Measurements from ENCODE around the gene TRAM2. TPM values are rescaled to one million over a fixed set of nuclear protein-coding genes. Genes with fewer than 3 reads are reported as not detected.

TRAM2 gene
- total and polyA plus RNA-seq, 10 of the 15 experiments (the other 5 are each of a cell fraction or from before 2014, with no cell fraction given): 2.5 to 15.0 (median 11.0) TPM

DNA sequence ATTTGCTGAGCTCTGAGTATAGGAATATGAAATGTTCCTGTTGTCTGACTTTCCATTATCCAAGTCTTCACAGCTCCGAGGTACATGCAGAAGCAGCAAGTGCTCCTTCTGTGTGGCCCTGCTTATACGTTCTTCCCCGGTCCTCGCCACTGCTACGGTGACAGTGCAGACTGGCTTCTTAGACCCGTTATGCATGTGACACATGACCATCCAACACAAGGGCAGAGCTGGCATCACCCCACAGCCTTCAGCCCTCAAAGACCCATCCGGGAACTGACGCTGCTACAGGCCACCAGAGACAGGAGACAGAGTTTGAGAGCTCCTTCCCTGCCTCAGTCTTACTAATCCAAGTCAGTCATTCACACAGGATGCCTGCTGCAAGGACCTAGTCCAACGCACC, 70.4 kb downstream of the TRAM2 start (continued):
- TF ChIP-seq, protein P1, sequence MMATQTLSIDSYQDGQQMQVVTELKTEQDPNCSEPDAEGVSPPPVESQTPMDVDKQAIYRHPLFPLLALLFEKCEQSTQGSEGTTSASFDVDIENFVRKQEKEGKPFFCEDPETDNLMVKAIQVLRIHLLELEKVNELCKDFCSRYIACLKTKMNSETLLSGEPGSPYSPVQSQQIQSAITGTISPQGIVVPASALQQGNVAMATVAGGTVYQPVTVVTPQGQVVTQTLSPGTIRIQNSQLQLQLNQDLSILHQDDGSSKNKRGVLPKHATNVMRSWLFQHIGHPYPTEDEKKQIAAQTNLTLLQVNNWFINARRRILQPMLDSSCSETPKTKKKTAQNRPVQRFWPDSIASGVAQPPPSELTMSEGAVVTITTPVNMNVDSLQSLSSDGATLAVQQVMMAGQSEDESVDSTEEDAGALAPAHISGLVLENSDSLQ (IDR thresholded peaks at IDR 0.05): no peak
- TF ChIP-seq TAF1 (IDR thresholded peaks at IDR 0.05; ENCODE audit: borderline replicate concordance, low read depth, low read length): no peak
- no peak for TF ChIP-seq BRCA1 (IDR thresholded peaks at IDR 0.05; ENCODE audit: low read depth, low read length)
- TF ChIP-seq FOS (IDR thresholded peaks at IDR 0.05; ENCODE audit: borderline replicate concordance, extremely low read depth, insufficient read length): no peak
- no peak for TF ChIP-seq MTA3 (IDR thresholded peaks at IDR 0.05; ENCODE audit: borderline replicate concordance, low read length)
- TF ChIP-seq WRNIP1 (IDR thresholded peaks at IDR 0.05; ENCODE audit: borderline replicate concordance, low read depth, low read length): no peak
- TF ChIP-seq ZNF622 (IDR thresholded peaks at IDR 0.05): no peak
- no peak for TF ChIP-seq CHD2 (IDR thresholded peaks at IDR 0.05; ENCODE audit: borderline replicate concordance, low read depth, low read length)
- TF ChIP-seq, protein P2, sequence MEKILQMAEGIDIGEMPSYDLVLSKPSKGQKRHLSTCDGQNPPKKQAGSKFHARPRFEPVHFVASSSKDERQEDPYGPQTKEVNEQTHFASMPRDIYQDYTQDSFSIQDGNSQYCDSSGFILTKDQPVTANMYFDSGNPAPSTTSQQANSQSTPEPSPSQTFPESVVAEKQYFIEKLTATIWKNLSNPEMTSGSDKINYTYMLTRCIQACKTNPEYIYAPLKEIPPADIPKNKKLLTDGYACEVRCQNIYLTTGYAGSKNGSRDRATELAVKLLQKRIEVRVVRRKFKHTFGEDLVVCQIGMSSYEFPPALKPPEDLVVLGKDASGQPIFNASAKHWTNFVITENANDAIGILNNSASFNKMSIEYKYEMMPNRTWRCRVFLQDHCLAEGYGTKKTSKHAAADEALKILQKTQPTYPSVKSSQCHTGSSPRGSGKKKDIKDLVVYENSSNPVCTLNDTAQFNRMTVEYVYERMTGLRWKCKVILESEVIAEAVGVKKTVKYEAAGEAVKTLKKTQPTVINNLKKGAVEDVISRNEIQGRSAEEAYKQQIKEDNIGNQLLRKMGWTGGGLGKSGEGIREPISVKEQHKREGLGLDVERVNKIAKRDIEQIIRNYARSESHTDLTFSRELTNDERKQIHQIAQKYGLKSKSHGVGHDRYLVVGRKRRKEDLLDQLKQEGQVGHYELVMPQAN (conservative IDR thresholded peaks at IDR 0.05): no peak
